Measurements from ENCODE around the gene KRTAP5-11.
A peak's percentile ranks its signal among the peaks of the same experiment; 100 is the strongest.
"Not testable (repeated sequence)": the region's sequence is repeated elsewhere in the genome, so short reads cannot be mapped to it uniquely, and the experiment has no call there.

Gene KRTAP5-11

DNA sequence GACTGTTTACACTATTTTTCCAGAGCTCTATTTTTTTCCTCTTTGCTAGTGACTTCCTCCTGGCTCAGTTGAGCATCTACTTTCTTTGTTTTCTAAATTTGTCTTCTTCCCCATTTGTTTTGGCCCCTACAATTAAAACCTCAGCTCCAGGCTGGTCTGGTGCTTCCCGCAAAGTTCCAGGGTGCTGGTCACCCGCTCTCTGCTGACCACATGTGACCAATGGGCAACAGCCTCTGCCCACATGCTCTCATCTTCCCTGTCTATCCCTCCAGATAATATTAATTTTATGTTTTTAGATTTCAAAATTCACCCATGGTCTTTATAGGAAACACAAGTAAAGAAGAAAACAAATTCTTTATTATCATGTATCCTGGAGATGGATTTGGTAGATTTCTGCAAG, 294 bp upstream of the KRTAP5-11 start:
- FAIRE-seq; DNase-seq (ENCODE audit: low spot score): not testable (repeated sequence)

GRCh38 chr11:71581826-71582225, 849 bp downstream of the KRTAP5-11 start:
- FAIRE-seq (no peak), DNase-seq (ENCODE audit: low spot score) (no peak)

DNA sequence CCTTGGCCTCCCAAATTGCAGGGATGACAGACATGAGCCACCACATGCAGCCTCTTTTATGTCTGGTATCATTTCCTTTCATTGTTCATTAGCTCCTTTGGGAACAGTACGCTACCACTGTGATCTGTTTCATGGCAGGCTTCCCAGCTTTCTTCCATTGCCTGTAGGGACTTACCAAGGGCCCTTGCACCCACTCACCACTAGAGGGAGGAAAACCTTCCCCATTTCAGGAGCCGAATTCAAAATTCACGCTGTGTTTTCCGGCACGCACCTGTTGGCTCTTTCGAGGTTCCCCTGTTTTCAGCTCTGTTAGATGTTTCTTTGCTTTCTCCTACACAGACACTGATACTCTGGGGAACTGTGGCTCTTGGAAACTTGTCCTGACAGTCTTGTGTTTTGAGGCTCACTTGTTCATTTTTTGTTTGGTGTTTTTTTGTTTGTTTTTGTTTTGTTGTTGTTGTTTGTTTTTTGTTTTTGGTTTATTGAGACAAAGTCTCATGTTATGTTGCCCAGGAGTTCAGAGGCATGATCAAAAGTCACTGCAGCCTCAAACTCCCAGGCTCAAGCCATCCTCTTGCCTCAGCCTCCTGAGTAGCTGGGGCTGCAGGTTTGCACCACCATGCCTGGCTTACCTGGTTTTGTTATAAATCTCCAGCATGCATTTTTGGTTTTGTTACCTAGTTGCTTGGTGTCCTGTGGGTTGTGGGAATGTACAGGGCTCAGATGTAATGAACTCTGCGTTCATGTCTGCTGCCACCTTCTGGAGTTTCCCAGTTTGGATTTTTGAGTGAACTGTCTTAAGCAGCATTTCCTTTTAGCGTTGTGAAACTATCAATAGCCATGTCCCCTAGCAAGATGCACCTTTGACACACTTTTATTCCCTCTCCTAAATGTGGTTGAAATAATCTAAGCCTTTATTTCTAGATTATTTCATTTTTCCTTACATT, 2.3 kb downstream of the KRTAP5-11 start:
- peak; percentile 76 for DNase-seq (ENCODE audit: low spot score)
- FAIRE-seq: no peak

- FAIRE-seq; DNase-seq (ENCODE audit: low spot score): not testable (repeated sequence)
Measured at GRCh38 chr11:71579513-71579912, 3.2 kb downstream of the KRTAP5-11 start.

DNA sequence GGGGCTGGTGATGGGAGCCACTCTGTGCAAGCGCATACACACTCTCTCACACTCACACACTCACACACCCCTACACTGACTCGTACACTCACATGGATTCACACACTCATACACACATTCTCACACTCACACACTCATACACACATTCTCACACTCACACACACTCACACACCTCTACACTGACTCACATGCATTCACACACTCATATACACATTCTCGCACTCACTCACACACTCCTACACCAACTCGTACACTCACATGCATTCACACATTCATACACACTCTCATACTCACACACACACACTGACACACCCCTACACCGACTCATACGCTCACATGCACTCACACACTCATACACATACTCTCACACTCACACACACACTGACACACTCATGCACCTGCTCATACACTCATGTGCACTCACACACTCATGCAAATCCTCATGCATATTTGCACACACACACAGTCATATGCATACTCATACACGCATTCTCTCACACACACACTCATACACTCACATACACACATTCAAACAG, 5.1 kb downstream of the KRTAP5-11 start:
- no peak for DNase-seq (ENCODE audit: low spot score)
- FAIRE-seq: no peak

GRCh38 chr11:71576688-71577465, 5.8 kb downstream of the KRTAP5-11 start:
- not testable (repeated sequence) for FAIRE-seq; DNase-seq (ENCODE audit: low spot score)

DNA sequence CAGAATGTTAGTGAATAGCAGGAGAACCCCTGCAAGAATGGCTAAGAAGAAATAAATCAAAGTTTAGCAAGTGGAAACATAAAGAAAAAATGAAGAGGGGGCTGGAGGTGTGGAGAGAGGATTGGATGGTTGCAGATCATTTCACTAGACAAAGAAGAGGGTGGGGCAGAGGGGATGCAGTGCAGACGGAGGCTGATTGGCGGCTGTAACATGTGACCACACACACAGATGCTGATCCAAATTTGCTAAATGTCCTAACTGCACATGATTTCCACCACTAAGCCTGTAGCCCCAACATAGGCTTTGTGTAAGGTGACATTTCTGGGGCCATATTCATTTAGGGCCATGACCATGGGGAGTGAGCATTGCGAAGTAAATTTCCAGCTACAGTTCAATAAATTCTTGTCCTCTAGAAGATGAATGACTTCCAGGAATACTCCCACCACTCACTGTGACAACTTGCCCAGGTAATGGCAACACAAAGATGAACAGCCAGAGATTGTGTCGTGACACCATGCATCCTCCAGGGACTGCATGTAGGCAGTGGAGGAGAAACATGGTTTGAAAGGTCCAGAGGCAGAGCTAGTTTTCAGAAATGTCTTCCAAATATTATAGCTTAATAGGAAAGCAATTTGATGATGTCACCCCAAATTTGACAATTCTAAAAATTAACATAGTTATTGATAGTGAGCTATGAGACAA, 6.8 kb downstream of the KRTAP5-11 start:
- no peak for FAIRE-seq

DNA sequence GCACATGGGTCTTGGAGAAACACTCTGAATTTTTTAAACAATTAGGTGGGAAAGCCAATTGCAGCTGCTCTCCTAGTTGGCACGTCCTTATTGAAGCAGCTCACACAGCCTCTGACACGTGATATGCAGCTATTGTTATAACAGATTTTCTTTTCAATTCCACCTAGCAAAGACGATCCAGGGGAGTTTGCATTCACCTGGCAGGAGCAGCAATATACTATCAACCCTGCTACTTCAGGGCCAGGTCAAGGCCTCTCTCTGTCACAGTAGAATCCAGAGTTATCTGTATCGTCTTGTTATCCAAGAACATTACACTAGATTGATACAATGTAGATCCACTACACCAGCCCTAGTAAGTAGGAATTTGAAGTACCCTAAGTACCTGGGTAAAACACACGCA, 8.3 kb downstream of the KRTAP5-11 start:
- no peak for DNase-seq (ENCODE audit: low spot score)
- no peak for FAIRE-seq

More for the DNA sequence above, 6.8 kb downstream of the KRTAP5-11 start:
- DNase-seq (ENCODE audit: low spot score): no peak

- FAIRE-seq (no peak), DNase-seq (ENCODE audit: low spot score) (no peak)
Measured at GRCh38 chr11:71572811-71573210, 9.9 kb downstream of the KRTAP5-11 start.

DNA sequence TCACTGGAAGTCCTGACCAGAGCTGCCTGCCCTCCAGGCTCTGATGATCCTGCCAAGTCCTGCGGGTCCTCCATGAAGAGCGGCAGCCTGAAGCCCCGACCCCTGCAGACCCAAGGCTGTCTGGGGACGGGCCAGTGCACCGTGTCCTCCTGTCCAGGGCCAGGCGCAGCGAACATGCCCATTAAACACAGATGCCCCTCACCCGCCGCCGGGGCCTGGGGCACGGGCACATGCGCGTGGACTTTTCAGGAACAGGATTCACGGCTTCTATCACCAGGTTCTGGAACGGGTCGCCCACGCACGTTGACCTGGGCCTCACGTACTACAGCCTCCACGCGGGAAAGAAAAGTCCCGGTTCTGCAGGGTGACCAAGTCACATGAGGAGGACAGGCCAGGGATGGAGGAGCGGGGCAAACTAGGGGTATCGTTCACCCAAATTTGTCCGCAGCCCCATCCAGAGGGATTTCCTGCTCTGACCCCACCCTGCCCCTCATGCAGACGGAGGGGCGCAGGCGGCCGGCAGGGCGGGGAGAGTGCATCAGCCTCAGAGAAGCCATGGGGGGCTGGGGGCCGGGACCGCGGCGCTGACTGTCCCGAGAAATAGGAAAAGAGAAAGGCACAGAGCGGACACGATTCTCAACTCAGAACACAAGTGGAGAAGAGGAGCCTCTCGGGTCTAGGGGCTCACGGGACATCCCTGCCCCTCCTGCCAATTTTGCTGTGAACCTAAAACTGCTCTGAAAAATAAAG, 11.4 kb downstream of the KRTAP5-11 start:
- FAIRE-seq: not testable (repeated sequence)

DNA sequence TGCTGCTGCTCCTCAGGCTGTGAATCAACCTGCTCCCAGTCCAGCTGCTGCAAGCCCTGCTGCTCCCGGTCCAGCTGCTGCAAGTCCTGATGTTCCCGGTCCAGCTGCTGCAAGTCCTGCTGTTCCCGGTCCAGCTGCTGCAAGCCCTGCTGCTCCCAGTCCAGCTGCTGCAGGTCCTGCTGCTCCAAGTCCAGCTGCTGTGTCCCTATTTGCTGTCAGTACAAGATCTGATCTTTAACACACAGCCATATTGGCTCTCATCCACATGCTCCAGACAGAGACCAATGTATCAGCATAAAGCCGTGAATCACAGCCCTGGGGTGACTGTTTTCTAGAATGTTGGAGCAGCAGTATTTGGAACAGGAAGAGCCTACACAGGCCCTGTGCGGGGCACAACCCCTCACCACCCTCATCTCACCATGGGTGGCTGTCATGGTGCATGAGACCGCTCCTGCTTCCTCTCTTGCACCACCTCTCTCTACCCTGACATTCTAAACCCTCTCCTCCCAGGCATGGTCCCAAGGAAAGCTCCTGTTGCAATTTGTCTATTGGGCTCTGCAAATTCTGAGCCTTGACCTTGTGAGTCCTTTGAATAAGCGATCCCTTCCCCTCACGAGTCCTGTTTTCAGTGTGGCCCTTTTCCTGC, 13.8 kb downstream of the KRTAP5-11 start:
- DNase-seq (ENCODE audit: low spot score): no peak
- FAIRE-seq: no peak

More for the DNA sequence above, 11.4 kb downstream of the KRTAP5-11 start:
- not testable (repeated sequence) for DNase-seq (ENCODE audit: low spot score)

DNA sequence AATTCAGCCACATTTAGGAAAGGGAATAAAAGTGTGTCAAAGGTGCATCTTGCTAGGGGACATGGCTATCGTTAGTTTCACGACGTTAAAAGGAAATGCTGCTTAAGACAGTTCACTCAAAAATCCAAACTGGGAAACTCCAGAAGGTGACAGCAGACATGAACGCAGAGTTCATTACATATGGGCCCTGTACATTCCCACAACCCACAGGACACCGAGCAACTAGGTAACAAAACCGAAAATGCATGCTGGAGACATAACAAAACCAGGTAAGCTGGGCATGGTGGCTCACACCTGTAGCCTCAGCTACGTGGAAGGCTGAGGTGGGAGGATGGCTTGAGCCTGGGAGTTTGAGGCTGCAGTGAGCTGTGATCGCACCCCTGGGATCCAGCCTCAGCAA, 15.0 kb downstream of the KRTAP5-11 start:
- FAIRE-seq; DNase-seq (ENCODE audit: low spot score): not testable (repeated sequence)

DNA sequence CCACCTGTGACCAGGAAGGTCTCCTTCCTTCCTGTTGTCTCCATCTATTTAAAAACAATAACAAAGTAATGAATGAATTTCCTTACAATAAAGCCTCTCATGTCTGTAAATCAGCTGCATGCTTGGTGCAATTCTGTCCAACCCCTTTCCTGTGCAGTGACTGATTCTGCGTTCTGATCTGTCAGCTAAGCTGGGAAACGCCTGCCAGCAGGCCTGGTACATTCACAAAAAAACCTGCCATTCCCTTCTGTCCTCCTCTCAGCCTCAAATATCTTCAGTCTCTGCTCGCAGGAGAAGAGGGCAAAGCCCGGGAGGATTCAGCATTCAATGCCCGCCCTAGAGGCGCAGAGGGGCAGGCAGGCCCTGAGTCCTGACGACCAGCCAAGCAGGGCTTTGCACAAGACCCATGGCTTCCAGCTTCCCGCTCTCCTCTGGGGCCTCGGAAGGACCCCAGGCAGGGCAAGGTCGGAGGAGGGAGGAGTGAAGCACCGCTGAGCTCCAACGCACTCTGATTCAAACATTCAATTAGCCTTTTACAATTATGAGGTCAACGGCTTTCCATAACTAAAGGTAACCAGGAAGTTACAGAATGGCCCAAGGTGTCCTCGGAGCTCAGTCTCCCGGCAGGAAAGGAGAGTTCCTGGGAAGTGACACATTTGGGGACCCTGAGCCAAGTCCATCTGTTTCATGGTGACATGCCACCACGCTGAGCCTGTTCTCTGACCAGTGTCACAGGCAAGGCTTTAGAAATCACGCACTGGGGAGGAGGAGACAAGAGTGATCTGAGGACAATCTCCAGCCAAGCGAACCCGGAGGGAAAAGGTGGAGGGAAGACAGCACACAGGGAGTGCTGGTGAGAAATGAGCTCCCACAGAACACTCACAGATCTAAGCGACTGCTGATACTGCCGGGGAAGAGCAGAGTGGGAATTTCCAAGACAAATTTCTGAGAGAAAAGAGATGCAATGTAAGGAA, 15.8 kb downstream of the KRTAP5-11 start:
- not testable (repeated sequence) for DNase-seq (ENCODE audit: low spot score); FAIRE-seq

DNA sequence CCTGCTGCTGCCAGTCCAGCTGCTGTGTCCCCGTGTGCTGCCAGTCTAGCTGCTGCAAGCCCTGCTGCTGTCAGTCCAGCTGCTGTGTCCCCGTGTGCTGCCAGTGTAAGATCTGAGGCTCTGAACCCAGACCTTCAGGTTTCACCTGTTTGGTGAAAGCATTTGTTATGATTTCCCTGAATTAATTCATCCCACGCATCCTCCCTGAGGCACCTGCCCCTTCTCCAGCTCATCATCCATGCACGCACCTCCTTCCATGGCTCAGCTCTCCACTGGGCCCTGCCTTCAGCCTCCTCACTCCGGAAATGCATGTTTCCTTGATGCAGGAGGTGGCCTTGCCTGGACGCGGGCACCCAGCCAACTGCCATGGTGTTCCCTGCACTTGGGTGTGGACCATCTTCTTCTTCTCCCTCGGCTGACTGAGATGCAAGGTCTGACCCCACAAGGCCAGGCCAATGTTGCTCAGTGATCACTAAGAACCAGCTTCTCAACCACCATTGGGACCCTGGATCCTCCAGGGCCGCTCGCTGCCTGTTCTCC, 16.5 kb downstream of the KRTAP5-11 start:
- FAIRE-seq: no peak
- DNase-seq (ENCODE audit: low spot score): no peak

DNA sequence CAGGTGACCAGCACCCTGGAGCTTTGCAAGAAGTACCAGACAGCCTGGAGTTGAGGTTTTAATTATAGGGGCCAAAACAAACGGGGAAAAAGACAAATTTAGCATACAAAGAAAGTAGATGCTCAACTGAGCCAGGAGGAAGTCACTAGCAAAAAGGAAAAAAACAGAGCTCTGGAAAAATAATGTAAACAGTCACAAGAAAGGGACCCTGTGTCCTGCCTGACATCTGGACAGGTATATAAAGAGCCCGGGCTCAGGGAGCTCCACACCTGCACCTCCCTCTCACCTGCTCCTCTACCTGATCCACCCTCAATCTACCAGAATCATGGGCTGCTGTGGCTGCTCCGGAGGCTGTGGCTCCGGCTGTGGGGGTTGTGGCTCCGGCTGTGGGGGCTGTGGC, 17.4 kb downstream of the KRTAP5-11 start, which contains the start of gene KRTAP5-10:
KRTAP5-10 (plus strand) TSS at position 301 of the 400 bp plus-strand sequence; CDS start at position 326, 25 bp downstream.
- DNase-seq (ENCODE audit: low spot score): no peak
- no peak for FAIRE-seq

- FAIRE-seq (no peak), DNase-seq (ENCODE audit: low spot score) (no peak)
Measured at GRCh38 chr11:71564430-71564829, 18.2 kb downstream of the KRTAP5-11 start.

GRCh38 chr11:71563406-71563805, 19.3 kb downstream of the KRTAP5-11 start:
- FAIRE-seq (no peak), DNase-seq (ENCODE audit: low spot score) (peak; percentile 54)

DNA sequence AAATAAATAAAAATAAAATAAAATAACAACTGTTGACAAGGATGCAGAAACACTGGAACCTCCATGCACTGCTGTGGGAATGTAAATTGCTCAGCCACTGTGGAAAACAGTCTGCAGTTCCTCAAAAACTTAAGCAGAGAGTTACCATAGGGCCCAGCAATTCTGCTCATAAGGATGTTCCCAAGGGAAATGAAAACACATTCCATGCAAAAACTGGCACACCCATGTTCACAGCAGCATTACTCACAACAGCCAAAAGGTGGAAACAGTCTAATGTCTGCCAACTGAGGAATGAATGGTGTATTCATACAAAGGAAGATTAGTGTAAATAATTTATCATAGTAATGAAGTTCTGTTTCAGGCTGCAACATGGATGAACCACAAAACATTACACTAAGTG, 20.6 kb downstream of the KRTAP5-11 start:
- DNase-seq (ENCODE audit: low spot score) (no peak), FAIRE-seq (no peak)

All from urothelium cell line (cell line).